ENCODE data around the gene PEX26. TPM values are rescaled to one million over a fixed set of nuclear protein-coding genes. Genes with fewer than 3 reads are reported as not detected.

The PEX26 gene
- total and polyA plus RNA-seq, 2 of the 13 experiments (the other 11 are each of a cell fraction or from before 2014, with no cell fraction given), result 10.6 to 25.1 TPM

DNA sequence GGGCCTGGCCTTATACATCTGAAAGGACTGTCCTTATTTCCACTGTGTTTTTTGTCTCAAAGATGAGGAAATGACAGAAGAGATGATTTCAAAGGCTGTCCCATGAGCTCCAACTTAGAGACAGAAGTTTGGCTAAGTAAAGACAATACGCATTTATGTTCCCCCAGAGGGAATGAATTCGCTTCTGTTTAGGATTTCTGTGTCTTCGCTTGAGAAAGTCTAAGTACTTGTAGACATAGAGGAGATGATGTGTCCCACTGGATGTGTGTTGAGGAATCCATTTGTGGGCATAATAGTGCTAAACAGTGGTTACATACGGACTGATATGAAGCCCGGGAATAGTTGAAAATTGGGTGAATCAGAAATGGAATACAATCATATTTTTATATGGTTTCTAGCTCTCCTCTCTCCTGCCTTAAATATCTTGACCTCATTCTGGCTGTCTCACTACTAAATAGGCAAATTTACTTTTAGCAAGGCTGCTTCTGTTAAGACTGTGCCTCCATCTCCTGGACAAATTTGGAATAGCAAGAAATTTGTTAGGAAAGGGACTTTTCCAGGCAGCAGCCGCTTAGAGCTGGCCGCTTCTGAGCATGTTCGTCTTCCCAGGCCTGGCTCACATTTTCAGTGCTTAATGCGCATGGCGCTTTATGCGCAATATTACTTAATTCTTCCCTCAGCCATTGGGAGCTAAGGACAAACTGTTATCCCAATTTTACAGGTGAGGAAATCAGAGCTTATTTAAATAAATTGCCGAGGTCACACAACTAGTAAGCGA, 1.9 kb upstream of the PEX26 start (continued):
- TF ChIP-seq KMT2B (CRISPR knock-in tag; IDR thresholded peaks at IDR 0.05) (peak; percentile 51; the same call in 1 of the 2 replicates), FLYWCH1 (CRISPR knock-in tag; IDR thresholded peaks at IDR 0.05) (no peak), GABPB1 (CRISPR knock-in tag; IDR thresholded peaks at IDR 0.05) (no peak), SAP130 (CRISPR knock-in tag; IDR thresholded peaks at IDR 0.05; ENCODE audit: low read depth) (peak; percentile 43; the same call in 1 of the 2 replicates), IRF1 (CRISPR knock-in tag; IDR thresholded peaks at IDR 0.05; ENCODE audit: low read depth) (no peak), ZNF737 (CRISPR knock-in tag; IDR thresholded peaks at IDR 0.05; ENCODE audit: borderline replicate concordance) (no peak), MAX (IDR thresholded peaks at IDR 0.05) (0 out of 2 replicates have a peak, but pooled peaks have one; percentile 13), RBM22 (optimal IDR thresholded peaks at IDR 0.05; ENCODE audit: low read length) (no peak), SALL1 (CRISPR knock-in tag; IDR thresholded peaks at IDR 0.05) (peak; percentile 32; the same call in 1 of the 2 replicates), ZNF790 (CRISPR knock-in tag; IDR thresholded peaks at IDR 0.05; ENCODE audit: borderline replicate concordance) (no peak), FOXJ3 (CRISPR knock-in tag; IDR thresholded peaks at IDR 0.05; ENCODE audit: borderline replicate concordance) (peak; percentile 22; the same call in 1 of the 2 replicates), ETV5 (CRISPR knock-in tag; IDR thresholded peaks at IDR 0.05; ENCODE audit: borderline replicate concordance) (no peak), SMC3 (IDR thresholded peaks at IDR 0.05; ENCODE audit: low read length) (peak; percentile 97), BATF2 (CRISPR knock-in tag; IDR thresholded peaks at IDR 0.05) (no peak), ZNF883 (CRISPR knock-in tag; IDR thresholded peaks at IDR 0.05; ENCODE audit: not compliant biosample characterization) (no peak), ZKSCAN1 (IDR thresholded peaks at IDR 0.05; ENCODE audit: low read length) (no peak), RFX5 (IDR thresholded peaks at IDR 0.05; ENCODE audit: low read depth, low read length) (no peak), RARG (CRISPR knock-in tag; IDR thresholded peaks at IDR 0.05; ENCODE audit: low read depth) (no peak), SP140L (CRISPR knock-in tag; IDR thresholded peaks at IDR 0.05; ENCODE audit: borderline replicate concordance) (no peak), TCF7 (IDR thresholded peaks at IDR 0.05; ENCODE audit: low read depth) (no peak), ZNF607 (CRISPR knock-in tag; IDR thresholded peaks at IDR 0.05; ENCODE audit: borderline replicate concordance) (no peak), DRAP1 (CRISPR knock-in tag; IDR thresholded peaks at IDR 0.05) (0 out of 2 replicates have a peak, but pooled peaks have one; percentile 18)
- TF ChIP-seq, protein P1, sequence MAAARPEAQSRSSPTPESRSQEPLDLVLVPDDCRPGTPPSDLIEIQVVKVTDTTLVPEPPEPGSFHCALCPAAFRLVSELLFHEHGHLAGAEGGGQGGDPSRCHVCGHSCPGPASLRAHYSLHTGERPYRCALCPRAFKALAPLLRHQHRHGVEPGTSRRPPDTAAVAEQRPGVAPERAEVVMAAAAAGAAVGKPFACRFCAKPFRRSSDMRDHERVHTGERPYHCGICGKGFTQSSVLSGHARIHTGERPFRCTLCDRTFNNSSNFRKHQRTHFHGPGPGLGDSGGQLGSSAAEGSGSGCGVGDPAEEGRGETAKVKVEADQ (CRISPR knock-in tag; IDR thresholded peaks at IDR 0.05; ENCODE audit: borderline replicate concordance), result peak; percentile 22; the same call in 1 of the 2 replicates
- TF ChIP-seq, protein P2, sequence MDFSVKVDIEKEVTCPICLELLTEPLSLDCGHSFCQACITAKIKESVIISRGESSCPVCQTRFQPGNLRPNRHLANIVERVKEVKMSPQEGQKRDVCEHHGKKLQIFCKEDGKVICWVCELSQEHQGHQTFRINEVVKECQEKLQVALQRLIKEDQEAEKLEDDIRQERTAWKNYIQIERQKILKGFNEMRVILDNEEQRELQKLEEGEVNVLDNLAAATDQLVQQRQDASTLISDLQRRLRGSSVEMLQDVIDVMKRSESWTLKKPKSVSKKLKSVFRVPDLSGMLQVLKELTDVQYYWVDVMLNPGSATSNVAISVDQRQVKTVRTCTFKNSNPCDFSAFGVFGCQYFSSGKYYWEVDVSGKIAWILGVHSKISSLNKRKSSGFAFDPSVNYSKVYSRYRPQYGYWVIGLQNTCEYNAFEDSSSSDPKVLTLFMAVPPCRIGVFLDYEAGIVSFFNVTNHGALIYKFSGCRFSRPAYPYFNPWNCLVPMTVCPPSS (IDR thresholded peaks at IDR 0.05), result no peak
- TF ChIP-seq, protein P3, sequence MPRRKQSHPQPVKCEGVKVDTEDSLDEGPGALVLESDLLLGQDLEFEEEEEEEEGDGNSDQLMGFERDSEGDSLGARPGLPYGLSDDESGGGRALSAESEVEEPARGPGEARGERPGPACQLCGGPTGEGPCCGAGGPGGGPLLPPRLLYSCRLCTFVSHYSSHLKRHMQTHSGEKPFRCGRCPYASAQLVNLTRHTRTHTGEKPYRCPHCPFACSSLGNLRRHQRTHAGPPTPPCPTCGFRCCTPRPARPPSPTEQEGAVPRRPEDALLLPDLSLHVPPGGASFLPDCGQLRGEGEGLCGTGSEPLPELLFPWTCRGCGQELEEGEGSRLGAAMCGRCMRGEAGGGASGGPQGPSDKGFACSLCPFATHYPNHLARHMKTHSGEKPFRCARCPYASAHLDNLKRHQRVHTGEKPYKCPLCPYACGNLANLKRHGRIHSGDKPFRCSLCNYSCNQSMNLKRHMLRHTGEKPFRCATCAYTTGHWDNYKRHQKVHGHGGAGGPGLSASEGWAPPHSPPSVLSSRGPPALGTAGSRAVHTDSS (CRISPR knock-in tag; conservative IDR thresholded peaks at IDR 0.05), result no peak
